ENCODE results near the gene C5orf15.

DNA sequence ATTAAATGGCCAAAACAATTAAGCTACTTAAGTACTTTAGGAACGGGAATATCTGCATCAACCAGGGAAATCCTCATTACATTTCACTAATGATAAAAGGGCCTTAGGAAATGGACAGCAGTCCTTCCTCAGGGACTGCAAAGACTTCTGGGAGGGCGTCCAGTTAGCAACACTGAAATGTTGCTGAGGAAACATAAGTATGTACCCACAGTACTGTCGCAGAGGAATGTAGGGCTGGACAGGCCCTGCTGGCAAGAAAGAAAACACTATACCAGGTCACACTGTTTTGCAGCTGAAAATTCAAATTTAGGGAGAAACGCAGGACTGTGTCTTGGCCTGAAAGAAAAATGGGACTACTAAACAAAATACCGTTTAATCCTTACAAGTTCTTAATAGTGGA lies 1.3 kb downstream of the C5orf15 start:
- TF ChIP-seq, protein P1, sequence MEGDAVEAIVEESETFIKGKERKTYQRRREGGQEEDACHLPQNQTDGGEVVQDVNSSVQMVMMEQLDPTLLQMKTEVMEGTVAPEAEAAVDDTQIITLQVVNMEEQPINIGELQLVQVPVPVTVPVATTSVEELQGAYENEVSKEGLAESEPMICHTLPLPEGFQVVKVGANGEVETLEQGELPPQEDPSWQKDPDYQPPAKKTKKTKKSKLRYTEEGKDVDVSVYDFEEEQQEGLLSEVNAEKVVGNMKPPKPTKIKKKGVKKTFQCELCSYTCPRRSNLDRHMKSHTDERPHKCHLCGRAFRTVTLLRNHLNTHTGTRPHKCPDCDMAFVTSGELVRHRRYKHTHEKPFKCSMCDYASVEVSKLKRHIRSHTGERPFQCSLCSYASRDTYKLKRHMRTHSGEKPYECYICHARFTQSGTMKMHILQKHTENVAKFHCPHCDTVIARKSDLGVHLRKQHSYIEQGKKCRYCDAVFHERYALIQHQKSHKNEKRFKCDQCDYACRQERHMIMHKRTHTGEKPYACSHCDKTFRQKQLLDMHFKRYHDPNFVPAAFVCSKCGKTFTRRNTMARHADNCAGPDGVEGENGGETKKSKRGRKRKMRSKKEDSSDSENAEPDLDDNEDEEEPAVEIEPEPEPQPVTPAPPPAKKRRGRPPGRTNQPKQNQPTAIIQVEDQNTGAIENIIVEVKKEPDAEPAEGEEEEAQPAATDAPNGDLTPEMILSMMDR (conservative IDR thresholded peaks at IDR 0.05; ENCODE audit: low read depth, low read length): no peak
- no peak for TF ChIP-seq EZH2 (IDR thresholded peaks at IDR 0.05; ENCODE audit: low read length, unreplicated experiment)
- no peak for TF ChIP-seq EZH2phosphoT487 (IDR thresholded peaks at IDR 0.05; ENCODE audit: borderline replicate concordance, low read length)
